K562 (cell line): ENCODE measurements around the gene CYS1. TPM values are rescaled to one million over a fixed set of nuclear protein-coding genes. Genes with fewer than 3 reads are reported as not detected.
A peak's percentile ranks its signal among the peaks of the same experiment; 100 is the strongest.

Experiments used
- AFF4 ChIP-seq: sonication (generic); formaldehyde crosslinking; IDR thresholded peaks from 2 replicates; pipeline ENCODE4 v1.8.0; 2023; ENCODE audit warnings: mild to moderate bottlenecking, missing genetic modification reagents
- BRD4 ChIP-seq: fragments of 200-600 bp; sonication (generic); IDR thresholded peaks from 2 replicates; pipeline ENCODE4 v1.6.1; 2017; ENCODE audit warnings: inconsistent platforms
- CBX2 ChIP-seq: fragments of 200-600 bp; sonication (generic); IDR thresholded peaks from one replicate; pipeline ENCODE4 v1.6.1; 2012; ENCODE audit warnings: mild to moderate bottlenecking, low read length, inconsistent platforms; ENCODE audit not compliant: insufficient read depth, poor library complexity, severe bottlenecking
- EZH2 ChIP-seq: IDR thresholded peaks from 2 replicates; pipeline ENCODE4 v1.6.1; 2012; ENCODE audit warnings: low read depth, mild to moderate bottlenecking, inconsistent platforms, low read length, borderline replicate concordance
- HNRNPH1 ChIP-seq: fragments of 200-400 bp; formaldehyde crosslinking; optimal IDR thresholded peaks from 2 replicates; pipeline ENCODE3; 2017; ENCODE audit warnings: low read depth, mild to moderate bottlenecking, low read length, moderate library complexity
- MED1 ChIP-seq: sonication (generic); formaldehyde crosslinking; IDR thresholded peaks from 2 replicates; pipeline ENCODE4 v1.8.1; 2023; ENCODE audit warnings: missing genetic modification reagents, borderline replicate concordance
- NFRKB ChIP-seq: fragments of 450-650 bp; IDR thresholded peaks from 2 replicates; pipeline ENCODE4 v1.6.1; 2016; ENCODE audit warnings: low read depth
- NFXL1 ChIP-seq: fragments of 450-650 bp; formaldehyde crosslinking; IDR thresholded peaks from 2 replicates; pipeline ENCODE4 v1.4.0; 2021; ENCODE audit warnings: mild to moderate bottlenecking
- SIX5 ChIP-seq, 2 experiments: IDR thresholded peaks; 2 replicates each; pipeline ENCODE4 v1.6.1; 2011; ENCODE audit warnings: low read length in 2 of 2, borderline replicate concordance in 1 of 2, low read depth in 1 of 2, mild to moderate bottlenecking in 1 of 2, moderate library complexity in 1 of 2; ENCODE audit not compliant: insufficient read depth in 1 of 2
- SMAD2 ChIP-seq: fragments of 150-350 bp; IDR thresholded peaks from 2 replicates; pipeline ENCODE4 v1.6.1; 2014; ENCODE audit warnings: low read depth, mild to moderate bottlenecking, low read length
- SNAPC5 ChIP-seq: fragments of 250-450 bp; sonication (Bioruptor Pico); IDR thresholded peaks from 2 replicates; pipeline ENCODE4 v1.8.0; 2021; ENCODE audit warnings: moderate library complexity, mild to moderate bottlenecking, inconsistent platforms
- SRSF3 ChIP-seq: fragments of 200-400 bp; formaldehyde crosslinking; IDR thresholded peaks from 2 replicates; pipeline ENCODE4 v1.6.1; 2016; ENCODE audit warnings: mild to moderate bottlenecking, low read length, moderate library complexity; ENCODE audit not compliant: insufficient read depth
- XRCC5 ChIP-seq: fragments of 200-400 bp; formaldehyde crosslinking; IDR thresholded peaks from 2 replicates; pipeline ENCODE4 v1.6.1; 2017; ENCODE audit warnings: low read depth, mild to moderate bottlenecking, low read length
- ZFX ChIP-seq: sonication (generic); formaldehyde crosslinking; IDR thresholded peaks from 2 replicates; pipeline ENCODE4 v1.8.0; 2022; ENCODE audit warnings: mild to moderate bottlenecking, missing genetic modification reagents, moderate library complexity
- ZNF197 ChIP-seq: fragments of 200-800 bp; sonication (Bioruptor generic); IDR thresholded peaks from 2 replicates; pipeline ENCODE4 v1.6.1; 2016; ENCODE audit warnings: low read depth, missing genetic modification characterization, missing compliant biosample characterization
- ZNF449 ChIP-seq: fragments of 250-450 bp; sonication (Bioruptor Pico); IDR thresholded peaks from 2 replicates; pipeline ENCODE4 v1.8.0; 2022; ENCODE audit warnings: moderate library complexity, mild to moderate bottlenecking, inconsistent platforms
- ZNF609 ChIP-seq: sonication (generic); formaldehyde crosslinking; IDR thresholded peaks from 2 replicates; pipeline ENCODE4 v1.8.1; 2023; ENCODE audit warnings: missing genetic modification reagents, mild to moderate bottlenecking, borderline replicate concordance
- polyA plus RNA-seq, 8 experiments: library from polyadenylated mRNA; depleted of rRNA in 4 of 8; stranded (reverse) in 5 of 8; unstranded in 3 of 8; fragments of >200 nt; fragmentation: Nextera tagmentation in 2 of 8; fragmentation: Illumina TruSeq in 1 of 8; extraction: Ambion mirVana in 2 of 8; extraction: Trizol in 1 of 8; gene quantifications; 2 replicates each; pipeline versions ENCODE4 v1.2.1 to v1.2.3, GENCODE V29; 2011 to 2014; ENCODE audit warnings: inconsistent platforms in 1 of 8, missing spikeins in 1 of 8
- total RNA-seq, 7 experiments: library from RNA; depleted of rRNA in 6 of 7; stranded (reverse); fragments of >200 nt in 6 of 7; fragmentation: Illumina TruSeq in 2 of 7; extraction: Trizol in 2 of 7; gene quantifications; 2 replicates each; pipeline versions ENCODE4 v1.2.1 to v1.2.3, GENCODE V29; 2011 to 2021; ENCODE audit warnings: low replicate concordance in 1 of 7

Gene CYS1
- total and polyA plus RNA-seq, 9 of the 15 experiments (the other 6 are each of a cell fraction or from before 2014, with no cell fraction given) = 0.11 to 0.13 TPM; not detected in 7

- TF ChIP-seq ZNF449 = no peak
- TF ChIP-seq MED1 = no peak
- no peak for TF ChIP-seq NFXL1 (CRISPR knock-in tag)
- no peak for TF ChIP-seq SNAPC5 (CRISPR knock-in tag)
- no peak for TF ChIP-seq CBX2
- TF ChIP-seq XRCC5 = no peak
- 0 out of 2 replicates have a peak, but pooled peaks have one; percentile 1 for TF ChIP-seq ZFX
- peak; percentile 20; the same call in 1 of the 2 replicates for TF ChIP-seq NFRKB
- TF ChIP-seq BRD4 = no peak
- no peak for TF ChIP-seq ZNF609 (CRISPR knock-in tag)
- TF ChIP-seq EZH2 = no peak
- no peak for TF ChIP-seq ZNF197 (CRISPR knock-in tag)
- no peak for TF ChIP-seq AFF4 (CRISPR knock-in tag)
- TF ChIP-seq HNRNPH1 = no peak
- TF ChIP-seq SRSF3 = no peak
- TF ChIP-seq SMAD2 = no peak
- no peak for TF ChIP-seq SIX5 (IDR thresholded peaks at IDR 0.05; ENCODE audit: borderline replicate concordance in 1 of 2, insufficient read depth in 1 of 2, low read depth in 1 of 2, low read length in 2 of 2)
These were observed 45.7 kb downstream of the CYS1 start (continued) for GRCh38 chr2:10034333-10035052.
